Esophagus squamous epithelium (tissue), 4 donors: Measurements from ENCODE around the gene GUCY2F.

Source experiments
- CTCF ChIP-seq, 6 experiments: fragments of 450-650 bp in 4 of 6; fragments of 200-600 bp in 2 of 6; sonication (generic) in 2 of 6; IDR thresholded peaks; one replicate each; pipeline ENCODE4 v1.5.1; 2016 to 2019; ENCODE audit warnings: antibody characterized with exemption in 6 of 6, mild to moderate bottlenecking in 4 of 6, moderate library complexity in 4 of 6
- POLR2A ChIP-seq, 4 donors: fragments of 450-650 bp; IDR thresholded peaks; one replicate each; pipeline ENCODE4 v1.6.1; 2017; ENCODE audit warnings: antibody characterized with exemption in 4 of 4, mild to moderate bottlenecking in 4 of 4, moderate library complexity in 3 of 4

- TF ChIP-seq CTCF (IDR thresholded peaks at IDR 0.05) (no peak), POLR2A (IDR thresholded peaks at IDR 0.05) (no peak)
Observed at GRCh38 chrX:109351557-109351956, 130.3 kb downstream of the GUCY2F start.
